Measurements from ENCODE around the gene PUS1.

PUS1 gene

GRCh38 chr12:131915823-131916222 is 13.3 kb upstream of the PUS1 start:
- DNase-seq (ENCODE audit: low read depth): no peak

GRCh38 chr12:131916306-131917138 is 12.6 kb upstream of the PUS1 start:
- no peak for DNase-seq (ENCODE audit: low read depth)

- DNase-seq (ENCODE audit: low read depth): no peak
Observed at GRCh38 chr12:131917139-131917710, 11.9 kb upstream of the PUS1 start.

GRCh38 chr12:131917711-131918306 is 11.3 kb upstream of the PUS1 start:
- DNase-seq (ENCODE audit: low read depth): no peak

GRCh38 chr12:131918311-131919050 is 10.6 kb upstream of the PUS1 start:
- no peak for DNase-seq (ENCODE audit: low read depth)

GRCh38 chr12:131919051-131919347 is 10.1 kb upstream of the PUS1 start:
- DNase-seq (ENCODE audit: low read depth): no peak

- no peak for DNase-seq (ENCODE audit: low read depth)
Observed at GRCh38 chr12:131919366-131920156, 9.5 kb upstream of the PUS1 start.

GRCh38 chr12:131920157-131920508 is 8.9 kb upstream of the PUS1 start:
- DNase-seq (ENCODE audit: low read depth): no peak

- DNase-seq (ENCODE audit: low read depth): no peak
Observed at GRCh38 chr12:131920902-131921840, 7.9 kb upstream of the PUS1 start.

GRCh38 chr12:131921866-131922769 is 7.0 kb upstream of the PUS1 start:
- DNase-seq (ENCODE audit: low read depth): no peak

GRCh38 chr12:131922772-131923171 is 6.3 kb upstream of the PUS1 start:
- no peak for DNase-seq (ENCODE audit: low read depth)

GRCh38 chr12:131923260-131923659 is 5.8 kb upstream of the PUS1 start:
- DNase-seq (ENCODE audit: low read depth): no peak

- DNase-seq (ENCODE audit: low read depth): no peak
Observed at GRCh38 chr12:131927110-131928079, 1.7 kb upstream of the PUS1 start.

- no peak for DNase-seq (ENCODE audit: low read depth)
Observed at GRCh38 chr12:131928080-131928710, 881 bp upstream of the PUS1 start.

- no peak for DNase-seq (ENCODE audit: low read depth)
Observed at GRCh38 chr12:131929581-131930456, 743 bp downstream of the PUS1 start.

GRCh38 chr12:131930510-131930909 is 1.4 kb downstream of the PUS1 start:
- no peak for DNase-seq (ENCODE audit: low read depth)

GRCh38 chr12:131933387-131933786 is 4.3 kb downstream of the PUS1 start:
- no peak for DNase-seq (ENCODE audit: low read depth)
